ENCODE measurements around the gene MT1E.

Gene MT1E

GRCh38 chr16:56643080-56643778 is 17.6 kb downstream of the MT1E start:
- in situ Hi-C loops (cut with HindIII; ENCODE audit: low sequenced_read_pairs) = no loop called here

- in situ Hi-C loops (cut with HindIII; ENCODE audit: low sequenced_read_pairs) = no loop called here
These were observed 18.3 kb downstream of the MT1E start for GRCh38 chr16:56643833-56644232.

DNA sequence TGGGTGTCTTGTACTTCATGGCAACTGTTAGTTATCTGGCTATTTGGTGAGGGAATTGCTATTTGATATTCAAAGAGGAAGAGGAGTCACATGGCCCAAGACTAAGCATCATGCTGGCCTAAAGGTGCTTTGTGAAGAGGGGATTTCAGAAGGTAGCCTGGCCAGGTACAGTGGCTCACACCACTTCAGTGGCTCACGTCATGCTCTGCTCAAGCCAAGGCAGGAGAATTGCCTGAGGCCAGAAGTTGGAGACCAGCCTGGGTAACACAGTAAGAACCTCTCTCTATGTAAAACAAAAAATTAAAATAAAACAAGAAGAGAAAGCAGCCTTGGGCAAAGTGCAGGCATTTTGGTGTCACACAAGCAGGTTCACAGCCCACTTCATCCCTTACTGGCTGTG is 19.7 kb downstream of the MT1E start:
- in situ Hi-C loops (cut with HindIII; ENCODE audit: low sequenced_read_pairs) = no loop called here

GRCh38 chr16:56645838-56646237 is 20.3 kb downstream of the MT1E start:
- in situ Hi-C loops (cut with HindIII; ENCODE audit: low sequenced_read_pairs) = no loop called here

DNA sequence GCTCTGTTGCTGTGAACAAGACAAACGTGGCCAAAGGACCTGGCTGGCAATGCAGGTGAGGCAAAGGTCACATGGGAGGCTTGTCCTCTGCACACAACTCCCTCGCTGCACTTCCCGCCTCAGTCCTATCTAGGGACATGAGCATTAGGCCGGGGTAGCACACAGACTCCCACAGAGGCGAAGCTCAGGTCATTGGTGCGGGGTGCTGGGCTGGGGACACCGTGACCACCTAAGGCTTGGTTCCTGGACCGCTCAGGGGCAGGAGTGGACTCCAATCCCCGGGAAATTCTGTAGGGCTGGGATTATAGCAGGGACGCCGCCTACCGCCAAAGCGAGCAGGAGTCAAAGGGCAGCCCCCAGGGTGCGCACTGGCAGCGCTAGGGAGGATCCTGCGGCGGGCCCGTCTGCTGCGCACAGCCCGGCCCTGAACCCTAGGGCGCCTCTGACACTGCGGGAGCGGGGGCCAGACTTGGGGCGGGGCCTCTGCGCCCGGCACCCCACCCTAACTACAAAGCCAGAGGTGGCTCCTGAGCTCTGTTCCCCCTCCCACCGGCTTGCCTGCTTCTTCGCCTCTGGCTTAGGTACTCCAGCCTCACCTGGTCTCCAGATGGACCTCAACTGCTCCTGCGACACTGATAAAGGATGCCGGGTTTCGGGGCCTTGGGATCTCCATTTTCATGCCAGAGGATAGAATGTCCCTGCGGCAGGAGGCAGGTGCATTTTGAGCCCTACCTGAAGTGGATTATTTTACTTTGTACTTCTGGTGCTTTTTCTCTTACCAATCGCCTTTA is 22.3 kb downstream of the MT1E start:
- in situ Hi-C loops (cut with HindIII; ENCODE audit: low sequenced_read_pairs) = no loop called here

GRCh38 chr16:56649271-56649670 is 23.7 kb downstream of the MT1E start:
- in situ Hi-C loops (cut with HindIII; ENCODE audit: low sequenced_read_pairs) = no loop called here

DNA sequence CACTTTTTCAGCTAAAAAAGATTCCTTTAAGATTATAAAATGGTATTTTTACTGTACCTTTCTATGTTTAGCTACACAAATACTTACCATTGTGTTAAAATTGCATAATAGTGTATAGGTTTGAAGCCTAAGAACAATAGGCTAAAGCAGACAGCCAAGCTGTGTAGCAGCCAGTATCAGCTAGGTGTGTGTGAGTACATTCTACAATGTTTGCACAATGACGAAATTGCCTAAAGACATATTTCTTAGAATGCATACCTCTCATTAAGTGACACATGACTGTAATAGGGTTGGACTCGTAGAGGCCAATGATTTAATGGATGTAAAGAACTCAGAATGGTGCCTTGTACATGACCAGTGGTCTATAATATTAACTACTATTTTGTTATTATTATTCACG is 24.2 kb downstream of the MT1E start:
- in situ Hi-C loops (cut with HindIII; ENCODE audit: low sequenced_read_pairs) = no loop called here

DNA sequence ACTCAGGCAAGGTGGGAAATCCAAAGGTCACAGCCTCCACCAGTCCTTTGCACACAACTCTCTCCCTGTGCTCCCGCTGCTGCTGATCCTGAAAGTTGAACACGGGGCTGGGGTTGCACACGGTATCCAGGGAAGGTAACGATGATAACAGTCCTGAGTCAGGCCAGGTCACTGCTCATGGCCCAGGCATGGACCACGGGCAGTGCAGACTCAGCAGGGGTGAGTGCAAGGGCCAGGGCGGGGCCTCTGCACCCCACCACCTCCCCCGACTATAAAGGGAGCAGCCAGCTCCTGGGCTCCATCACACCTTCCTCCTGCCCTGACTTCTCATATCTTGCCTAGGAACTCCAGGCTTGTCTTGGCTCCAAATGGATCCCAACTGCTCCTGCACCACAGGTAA is 26.0 kb downstream of the MT1E start, which contains the start of gene MT1B:
Gene MT1B (plus strand): TSS at position 301 of the 400 bp plus-strand sequence. CDS start 68 bp downstream, at position 369.
- in situ Hi-C loops (cut with HindIII; ENCODE audit: low sequenced_read_pairs) = no loop called here

DNA sequence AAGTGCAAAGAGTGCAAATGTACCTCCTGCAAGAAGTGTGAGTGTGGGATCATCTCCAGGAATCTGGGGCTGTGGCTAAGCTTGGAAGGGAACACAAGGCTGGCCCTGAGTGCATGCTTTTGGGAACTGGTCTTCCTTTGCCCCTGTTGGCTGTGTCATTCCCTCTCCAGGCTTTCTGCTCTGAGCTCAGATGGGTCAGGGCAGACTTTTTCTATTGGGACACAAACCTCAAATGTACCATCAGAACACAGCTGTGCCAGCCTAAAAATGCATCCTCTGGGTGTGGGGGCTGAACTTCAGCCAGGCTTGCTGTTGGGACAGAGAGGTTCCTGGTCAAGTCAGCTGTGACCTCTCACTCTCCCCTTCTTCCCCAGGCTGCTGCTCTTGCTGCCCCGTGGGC is 27.0 kb downstream of the MT1E start:
- in situ Hi-C loops (cut with HindIII; ENCODE audit: low sequenced_read_pairs) = no loop called here

DNA sequence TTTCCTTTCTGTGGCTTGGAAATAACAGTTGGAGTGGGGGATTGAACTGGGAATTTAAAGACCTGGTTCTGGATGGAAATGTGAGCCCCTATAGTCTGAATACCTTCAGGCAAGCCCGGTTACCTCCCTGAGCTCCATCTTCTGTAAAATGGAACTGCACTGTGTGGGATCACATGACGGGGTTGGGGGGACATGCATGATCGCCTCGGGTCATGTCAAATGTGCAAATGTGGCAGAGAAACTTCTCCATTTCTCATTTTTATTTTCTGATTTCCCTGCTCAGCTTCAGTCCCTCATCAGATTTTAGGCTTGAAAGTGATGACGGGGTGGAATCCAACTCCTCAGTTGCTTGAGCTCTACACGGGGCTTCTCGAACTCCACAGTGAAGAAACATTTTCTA is 27.6 kb downstream of the MT1E start:
- in situ Hi-C loops (cut with HindIII; ENCODE audit: low sequenced_read_pairs) = no loop called here

- in situ Hi-C loops (cut with HindIII; ENCODE audit: low sequenced_read_pairs) = no loop called here
These were observed 32.2 kb downstream of the MT1E start, which contains the start of gene MT1F for GRCh38 chr16:56657555-56658326. Gene MT1F, plus strand, starts transcription at chr16:56657959. Its CDS starts 100 bp downstream, at chr16:56658059.

GRCh38 chr16:56658327-56658875 is 32.8 kb downstream of the MT1E start:
- in situ Hi-C loops (cut with HindIII; ENCODE audit: low sequenced_read_pairs) = no loop called here

DNA sequence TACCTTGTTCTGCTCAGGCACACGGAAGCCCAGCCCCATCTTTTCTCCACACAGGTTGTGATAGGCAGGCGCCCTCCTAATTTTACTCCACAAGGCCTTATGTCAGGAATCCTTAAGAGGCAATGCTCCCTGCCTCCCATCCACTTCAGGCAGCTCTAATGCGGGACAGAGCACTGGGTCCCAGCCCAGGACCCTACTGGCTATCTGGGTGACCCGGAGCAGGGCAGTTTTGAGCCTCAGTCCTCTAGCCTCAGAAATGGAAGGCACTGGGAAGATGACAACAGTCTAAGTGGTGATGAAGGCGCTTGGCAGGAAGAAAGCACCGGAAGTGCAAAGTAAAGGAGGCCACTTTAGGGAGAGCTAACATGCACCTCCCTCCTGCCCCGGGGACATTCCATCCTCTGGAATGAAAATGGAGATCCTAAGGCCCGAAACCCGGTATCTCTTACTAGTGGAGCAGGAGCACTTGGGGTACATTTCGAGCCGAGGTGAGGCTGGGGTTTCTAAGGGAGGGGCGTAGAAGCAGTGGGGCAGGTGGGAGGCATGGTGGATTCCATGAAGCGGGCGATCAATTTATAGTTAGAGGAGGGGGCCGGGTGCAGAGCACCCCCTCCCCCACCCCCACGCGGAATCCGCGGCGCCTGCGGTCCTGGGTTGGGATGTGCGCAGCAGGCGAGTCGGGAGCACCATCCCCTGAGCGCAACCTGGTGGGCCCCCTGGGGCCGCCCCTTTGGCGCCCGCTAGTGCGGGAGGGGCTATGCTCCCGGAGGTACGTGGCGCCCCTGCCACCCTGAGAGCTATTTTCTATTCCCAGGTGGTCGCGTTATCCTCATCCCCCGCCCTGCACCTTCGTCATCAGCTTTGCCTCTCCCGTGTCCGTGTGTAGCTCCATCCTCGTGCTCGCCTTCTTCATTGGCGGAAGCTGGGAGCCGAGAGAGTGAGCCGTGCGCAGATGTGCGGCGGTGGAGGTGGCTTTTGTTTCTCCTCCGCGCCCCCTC is 37.1 kb downstream of the MT1E start:
- in situ Hi-C loops (cut with HindIII; ENCODE audit: low sequenced_read_pairs) = no loop called here

GRCh38 chr16:56664506-56664905 is 38.9 kb downstream of the MT1E start:
- in situ Hi-C loops (cut with HindIII; ENCODE audit: low sequenced_read_pairs) = no loop called here

DNA sequence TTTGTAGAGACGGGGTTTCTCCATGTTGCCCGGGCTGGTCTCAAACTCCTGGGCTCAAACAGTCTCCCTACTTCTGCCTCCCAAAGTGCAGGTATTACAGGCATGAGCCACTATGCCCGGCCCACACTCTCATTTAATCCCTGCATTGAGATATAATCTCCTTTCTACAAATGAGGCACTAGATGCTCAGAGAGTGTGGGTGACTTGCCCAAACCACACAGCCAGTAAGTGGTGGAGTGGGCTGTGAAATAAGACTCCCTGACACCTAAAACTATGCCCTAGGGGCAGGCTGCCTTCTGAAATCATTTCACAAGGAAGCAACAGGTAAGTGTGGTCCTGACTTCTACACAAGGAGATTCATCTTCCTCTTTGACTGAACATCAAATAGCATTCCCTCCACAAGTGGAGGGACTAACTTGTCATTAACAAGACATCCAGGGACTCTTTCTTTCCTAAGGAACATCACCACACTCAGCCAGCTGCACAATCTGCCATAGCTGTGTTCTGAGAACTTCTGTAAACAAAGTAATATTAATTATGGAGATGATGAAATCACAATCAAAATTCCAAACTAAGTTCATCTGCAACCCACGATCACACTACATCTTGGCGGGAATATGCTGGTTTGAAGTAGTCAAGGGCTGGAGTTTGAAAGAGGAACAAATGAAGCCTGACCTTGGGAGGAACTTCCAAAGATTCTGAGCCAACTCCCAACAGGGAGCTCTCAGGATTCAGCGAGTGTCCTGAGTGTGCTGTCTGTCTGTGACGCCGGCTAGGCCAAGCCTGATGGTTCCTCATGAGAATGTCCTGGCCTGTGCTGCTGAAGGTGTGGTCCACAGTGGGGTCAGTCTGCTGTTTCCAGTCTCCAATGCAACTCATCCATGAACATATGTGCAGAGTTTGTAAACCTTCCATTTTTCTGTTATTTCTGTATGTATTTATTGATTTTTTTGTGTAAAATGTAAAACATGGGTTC is 40.0 kb downstream of the MT1E start:
- in situ Hi-C loops (cut with HindIII; ENCODE audit: low sequenced_read_pairs) = loop anchor here (5.0 kb wide), 1 partner anchor 53 kb away; no protein-coding TSS in a partner anchor

DNA sequence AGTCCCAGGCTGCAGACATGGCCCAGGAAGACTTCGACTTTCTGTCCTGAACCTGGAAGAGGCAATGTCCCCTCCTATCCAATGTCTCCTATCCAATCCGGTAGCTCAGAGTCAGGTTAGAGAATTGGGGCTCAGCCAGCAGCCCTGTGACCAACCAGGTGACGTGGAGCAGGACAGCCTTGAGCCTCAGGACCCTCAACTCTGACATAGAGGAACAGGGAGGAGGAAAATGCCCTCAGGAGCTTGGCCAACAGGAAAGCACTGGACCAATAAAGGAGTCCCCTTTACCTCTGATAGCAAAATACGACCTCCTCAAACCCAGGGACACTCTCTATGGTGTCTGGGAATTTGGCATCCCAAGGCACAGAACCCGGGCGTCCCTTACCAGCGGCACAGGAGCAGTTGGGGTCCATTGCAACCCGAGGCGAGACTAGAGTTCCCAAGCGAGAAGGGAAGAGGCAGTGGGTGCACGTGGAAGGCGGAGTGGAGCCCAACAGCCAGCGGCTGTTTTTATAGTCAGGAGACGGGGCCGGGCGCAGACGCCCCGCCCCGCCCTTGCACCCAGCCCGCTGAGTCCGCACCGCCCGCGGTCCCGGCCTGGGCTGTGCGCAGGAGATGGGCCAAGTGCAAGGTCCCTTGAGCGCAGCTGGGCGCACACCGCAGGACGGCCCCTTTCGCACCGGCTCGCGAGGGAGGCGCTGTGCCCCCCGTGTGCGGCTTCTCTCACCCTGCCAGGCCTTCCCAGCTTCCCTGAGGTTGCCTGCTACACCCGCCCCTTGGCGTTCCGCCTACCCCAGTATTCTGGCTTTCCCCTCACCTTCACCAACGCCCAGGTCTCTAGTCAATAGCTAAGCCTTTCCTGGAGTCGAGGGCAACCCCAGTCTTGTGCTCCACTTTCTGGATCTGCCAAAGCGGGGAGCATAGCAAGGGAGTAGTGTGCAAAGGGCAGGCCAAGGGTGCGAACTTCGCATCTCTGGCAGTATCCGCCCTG is 42.3 kb downstream of the MT1E start, which contains the start of gene MT1G:
Gene MT1G (minus strand): TSS at position 485 of the 991 bp plus-strand sequence. CDS start 72 bp downstream, at position 413.
- in situ Hi-C loops (cut with HindIII; ENCODE audit: low sequenced_read_pairs) = loop anchor here (5.0 kb wide), 1 partner anchor 56 kb away; no protein-coding TSS in a partner anchor

Measured in DLD1 (cell line).